ENCODE measurements around the gene MYH14. TPM values are rescaled to one million over a fixed set of nuclear protein-coding genes. Genes with fewer than 3 reads are reported as not detected.

The MYH14 gene
- total RNA-seq, 3 donors from 2014 or later = 16.6 to 24.7 (median 19.3) TPM

DNA sequence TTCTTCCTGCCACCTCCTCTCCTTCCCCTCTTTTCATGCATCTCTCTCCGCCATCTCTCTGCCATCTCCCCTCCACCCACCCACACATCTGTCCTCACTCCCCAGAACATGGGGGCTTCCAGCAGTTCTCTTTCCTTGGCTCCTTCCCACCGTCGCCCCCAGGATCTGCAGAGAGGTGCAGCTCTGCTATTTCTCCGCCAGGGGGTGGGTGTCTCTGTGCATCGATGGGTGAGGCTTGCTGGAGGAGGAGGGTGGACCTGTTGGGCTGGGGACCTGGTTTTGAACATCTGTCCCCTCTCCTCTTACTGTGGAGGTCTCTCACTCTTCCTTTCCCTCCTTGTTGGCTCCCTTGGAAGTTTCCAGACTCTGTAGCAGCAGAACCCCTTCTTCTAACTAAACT, 51.7 kb downstream of the MYH14 start:
- Histone ChIP-seq H3K9me3 (peaks cover 6 to 12% of the 10 kb centered on the region in 2 donors), H3K4me1 (no peaks in the 10 kb centered on the region), H3K27me3 (no peaks in the 10 kb centered on the region), H3K4me3 (no peak overlapping the region), H3K36me3 (no peaks in the 10 kb centered on the region), H3K27ac (no peak overlapping the region)
- intact Hi-C loops (cut with DNase I; ENCODE audit: low total_unique reads) = no loop called here
- TF ChIP-seq POLR2A (IDR thresholded peaks at IDR 0.05) = no peak
- TF ChIP-seq, protein P1, sequence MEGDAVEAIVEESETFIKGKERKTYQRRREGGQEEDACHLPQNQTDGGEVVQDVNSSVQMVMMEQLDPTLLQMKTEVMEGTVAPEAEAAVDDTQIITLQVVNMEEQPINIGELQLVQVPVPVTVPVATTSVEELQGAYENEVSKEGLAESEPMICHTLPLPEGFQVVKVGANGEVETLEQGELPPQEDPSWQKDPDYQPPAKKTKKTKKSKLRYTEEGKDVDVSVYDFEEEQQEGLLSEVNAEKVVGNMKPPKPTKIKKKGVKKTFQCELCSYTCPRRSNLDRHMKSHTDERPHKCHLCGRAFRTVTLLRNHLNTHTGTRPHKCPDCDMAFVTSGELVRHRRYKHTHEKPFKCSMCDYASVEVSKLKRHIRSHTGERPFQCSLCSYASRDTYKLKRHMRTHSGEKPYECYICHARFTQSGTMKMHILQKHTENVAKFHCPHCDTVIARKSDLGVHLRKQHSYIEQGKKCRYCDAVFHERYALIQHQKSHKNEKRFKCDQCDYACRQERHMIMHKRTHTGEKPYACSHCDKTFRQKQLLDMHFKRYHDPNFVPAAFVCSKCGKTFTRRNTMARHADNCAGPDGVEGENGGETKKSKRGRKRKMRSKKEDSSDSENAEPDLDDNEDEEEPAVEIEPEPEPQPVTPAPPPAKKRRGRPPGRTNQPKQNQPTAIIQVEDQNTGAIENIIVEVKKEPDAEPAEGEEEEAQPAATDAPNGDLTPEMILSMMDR (IDR thresholded peaks at IDR 0.05) = no peak
- no peak for TF ChIP-seq POLR2AphosphoS5 (IDR thresholded peaks at IDR 0.05)
- DNase-seq (ENCODE audit: low spot score in 2 of 2) = no peak

GRCh38 chr19:50257141-50257540, 53.7 kb downstream of the MYH14 start:
- Histone ChIP-seq H3K36me3 (no peaks in the 10 kb centered on the region), H3K9me3 (peaks cover 6 to 8% of the 10 kb centered on the region in 2 donors), H3K27ac (no peak overlapping the region), H3K27me3 (no peaks in the 10 kb centered on the region), H3K4me1 (no peaks in the 10 kb centered on the region), H3K4me3 (no peak overlapping the region)
- intact Hi-C loops (cut with DNase I; ENCODE audit: low total_unique reads) = no loop called here
- TF ChIP-seq POLR2A (IDR thresholded peaks at IDR 0.05) = no peak
- TF ChIP-seq, protein P1 (IDR thresholded peaks at IDR 0.05) = no peak
- TF ChIP-seq POLR2AphosphoS5 (IDR thresholded peaks at IDR 0.05) = no peak
- no peak for DNase-seq (ENCODE audit: low spot score in 2 of 2)

DNA sequence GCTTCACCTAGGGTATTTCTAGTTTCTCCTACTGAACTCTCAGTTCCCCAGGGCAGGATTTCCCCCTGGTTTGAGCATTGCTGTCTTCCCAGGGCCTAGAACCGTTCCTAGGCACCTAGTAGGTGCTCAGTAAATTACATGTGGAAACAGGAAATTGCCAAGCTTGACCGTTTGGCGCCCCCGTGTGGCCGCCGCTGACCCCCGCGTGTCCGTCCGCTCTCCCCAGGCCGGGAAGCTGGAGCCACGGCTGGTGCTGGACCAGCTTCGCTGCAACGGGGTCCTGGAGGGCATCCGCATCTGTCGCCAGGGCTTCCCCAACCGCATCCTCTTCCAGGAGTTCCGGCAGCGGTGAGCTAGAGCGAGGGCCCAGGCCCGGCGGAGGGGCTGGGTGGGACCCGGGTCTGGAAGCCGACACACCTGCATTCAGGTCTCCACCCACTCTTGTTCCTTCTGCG, 55.5 kb downstream of the MYH14 start:
- no peak for TF ChIP-seq POLR2AphosphoS5 (IDR thresholded peaks at IDR 0.05)
- TF ChIP-seq, protein P1 (IDR thresholded peaks at IDR 0.05) = no peak
- no peaks in the 10 kb centered on the region for H3K36me3 ChIP-seq
- intact Hi-C loops (cut with DNase I; ENCODE audit: low total_unique reads) = no loop called here
- no peaks in the 10 kb centered on the region for H3K4me1 ChIP-seq
- H3K4me3 ChIP-seq = no peak overlapping the region
- no peak for DNase-seq (ENCODE audit: low spot score in 2 of 2)
- no peak overlapping the region for H3K27ac ChIP-seq
- H3K9me3 ChIP-seq = peaks cover 0 to 2% of the 10 kb centered on the region in 2 donors
- H3K27me3 ChIP-seq = no peaks in the 10 kb centered on the region

- no peaks in the 10 kb centered on the region for H3K4me1 ChIP-seq
- no peak overlapping the region for H3K27ac ChIP-seq
- peaks cover 0 to 2% of the 10 kb centered on the region in 2 donors for H3K9me3 ChIP-seq
- no peaks in the 10 kb centered on the region for H3K27me3 ChIP-seq
- DNase-seq (ENCODE audit: low spot score in 2 of 2) = no peak
- H3K4me3 ChIP-seq = no peak overlapping the region
- intact Hi-C loops (cut with DNase I; ENCODE audit: low total_unique reads) = no loop called here
- no peak for TF ChIP-seq POLR2A (IDR thresholded peaks at IDR 0.05)
- TF ChIP-seq, protein P1 (IDR thresholded peaks at IDR 0.05) = no peak
- H3K36me3 ChIP-seq = no peaks in the 10 kb centered on the region
Measured at GRCh38 chr19:50261446-50261970, 58.1 kb downstream of the MYH14 start.

GRCh38 chr19:50263176-50263575, 59.8 kb downstream of the MYH14 start:
- no peaks in the 10 kb centered on the region for H3K4me1 ChIP-seq
- no peak overlapping the region for H3K27ac ChIP-seq
- no peaks in the 10 kb centered on the region for H3K9me3 ChIP-seq
- no peaks in the 10 kb centered on the region for H3K36me3 ChIP-seq
- TF ChIP-seq POLR2A (IDR thresholded peaks at IDR 0.05) = no peak
- TF ChIP-seq POLR2AphosphoS5 (IDR thresholded peaks at IDR 0.05) = no peak
- TF ChIP-seq, protein P1 (IDR thresholded peaks at IDR 0.05) = no peak
- H3K27me3 ChIP-seq = no peaks in the 10 kb centered on the region
- H3K4me3 ChIP-seq = no peak overlapping the region
- intact Hi-C loops (cut with DNase I; ENCODE audit: low total_unique reads) = no loop called here
- no peak for DNase-seq (ENCODE audit: low spot score in 2 of 2)

Measured in breast epithelium (tissue), 4 donors.